Astrocyte of the spinal cord (primary cell): ENCODE data around the gene MARCHF3.

Source experiments
- DNase-seq: peaks from one replicate; pipeline ENCODE4 v3.0.0; 2011; ENCODE audit warnings: low read depth, low spot score
- H3K4me3 ChIP-seq: 2 replicates; pipeline ENCODE4 v1.5.1; 2011; ENCODE audit warnings: low read depth, mild to moderate bottlenecking, low read length, moderate library complexity
- CTCF ChIP-seq: IDR thresholded peaks from 2 replicates; pipeline ENCODE4 v1.5.1; 2012; ENCODE audit warnings: low read depth, mild to moderate bottlenecking, low read length, inconsistent platforms
- in situ Hi-C: cut with HindIII; loops from 2 replicates; pipeline ENCODE4 v1.10.0; 2017; ENCODE audit warnings: low sequenced_read_pairs

The MARCHF3 gene

GRCh38 chr5:127013407-127013806 is 17.0 kb downstream of the MARCHF3 start:
- H3K4me3 ChIP-seq, result no peak overlapping the region
- in situ Hi-C loops, result no loop called here
- no peak for TF ChIP-seq CTCF
- DNase-seq, result no peak

- in situ Hi-C loops, result no loop called here
- peak; percentile 64 for DNase-seq
- H3K4me3 ChIP-seq, result no peak overlapping the region
- TF ChIP-seq CTCF, result no peak
Measured at GRCh38 chr5:127012916-127013315, 17.4 kb downstream of the MARCHF3 start.

GRCh38 chr5:127011961-127012644 is 18.3 kb downstream of the MARCHF3 start:
- in situ Hi-C loops, result no loop called here
- no peak overlapping the region for H3K4me3 ChIP-seq

GRCh38 chr5:127011153-127011552 is 19.2 kb downstream of the MARCHF3 start:
- no peak for TF ChIP-seq CTCF
- H3K4me3 ChIP-seq, result no peak overlapping the region
- peak; percentile 89 for DNase-seq
- in situ Hi-C loops, result no loop called here

More at GRCh38 chr5:127011961-127012644, 18.3 kb downstream of the MARCHF3 start:
- TF ChIP-seq CTCF, result no peak
- no peak for DNase-seq

GRCh38 chr5:127010362-127010761 is 20.0 kb downstream of the MARCHF3 start:
- H3K4me3 ChIP-seq, result no peak overlapping the region
- DNase-seq, result no peak
- in situ Hi-C loops, result no loop called here
- no peak for TF ChIP-seq CTCF

GRCh38 chr5:127009784-127010183 is 20.6 kb downstream of the MARCHF3 start:
- in situ Hi-C loops, result no loop called here
- H3K4me3 ChIP-seq, result no peak overlapping the region
- no peak for DNase-seq
- TF ChIP-seq CTCF, result no peak
